ENCODE results near the gene AP3S2. TPM values are rescaled to one million over a fixed set of nuclear protein-coding genes. Genes with fewer than 3 reads are reported as not detected.

AP3S2 gene
- total RNA-seq, 4 donors from 2014 or later: 17.4 to 70.6 (median 35.9) TPM

DNA sequence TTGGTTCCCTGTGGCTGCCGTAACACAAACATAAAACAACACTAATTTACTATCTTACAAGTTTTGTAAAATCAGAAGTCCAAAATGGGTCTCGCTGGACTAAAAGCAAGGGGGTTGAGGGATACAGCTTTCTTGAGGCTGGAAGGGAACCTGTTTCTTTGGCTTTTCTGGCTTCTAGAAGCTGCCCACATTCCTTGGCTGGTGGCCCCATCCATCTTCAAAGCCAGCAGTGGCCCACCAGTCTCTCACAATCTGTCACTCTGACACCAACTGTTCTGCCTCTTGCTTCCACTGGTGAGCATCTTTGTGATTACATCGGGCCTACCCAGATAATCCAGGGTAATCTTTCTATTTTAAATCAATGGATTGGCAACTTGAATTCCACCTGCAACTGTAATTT, 78.0 kb downstream of the AP3S2 start:
- H3K36me3 ChIP-seq: no peaks in the 10 kb centered on the region
- TF ChIP-seq, protein P1, sequence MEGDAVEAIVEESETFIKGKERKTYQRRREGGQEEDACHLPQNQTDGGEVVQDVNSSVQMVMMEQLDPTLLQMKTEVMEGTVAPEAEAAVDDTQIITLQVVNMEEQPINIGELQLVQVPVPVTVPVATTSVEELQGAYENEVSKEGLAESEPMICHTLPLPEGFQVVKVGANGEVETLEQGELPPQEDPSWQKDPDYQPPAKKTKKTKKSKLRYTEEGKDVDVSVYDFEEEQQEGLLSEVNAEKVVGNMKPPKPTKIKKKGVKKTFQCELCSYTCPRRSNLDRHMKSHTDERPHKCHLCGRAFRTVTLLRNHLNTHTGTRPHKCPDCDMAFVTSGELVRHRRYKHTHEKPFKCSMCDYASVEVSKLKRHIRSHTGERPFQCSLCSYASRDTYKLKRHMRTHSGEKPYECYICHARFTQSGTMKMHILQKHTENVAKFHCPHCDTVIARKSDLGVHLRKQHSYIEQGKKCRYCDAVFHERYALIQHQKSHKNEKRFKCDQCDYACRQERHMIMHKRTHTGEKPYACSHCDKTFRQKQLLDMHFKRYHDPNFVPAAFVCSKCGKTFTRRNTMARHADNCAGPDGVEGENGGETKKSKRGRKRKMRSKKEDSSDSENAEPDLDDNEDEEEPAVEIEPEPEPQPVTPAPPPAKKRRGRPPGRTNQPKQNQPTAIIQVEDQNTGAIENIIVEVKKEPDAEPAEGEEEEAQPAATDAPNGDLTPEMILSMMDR (IDR thresholded peaks at IDR 0.05): no peak
- no peak for TF ChIP-seq POLR2A (IDR thresholded peaks at IDR 0.05)
- H3K4me1 ChIP-seq: peaks cover 0 to 9% of the 10 kb centered on the region in 2 donors
- no peak overlapping the region for H3K27ac ChIP-seq
- H3K9me3 ChIP-seq: no peaks in the 10 kb centered on the region
- intact Hi-C loops (cut with DNase I; ENCODE audit: low total_unique reads): no loop called here
- DNase-seq: no peak
- H3K4me3 ChIP-seq: no peak overlapping the region
- H3K27me3 ChIP-seq: peaks cover 10 to 12% of the 10 kb centered on the region in 2 donors

DNA sequence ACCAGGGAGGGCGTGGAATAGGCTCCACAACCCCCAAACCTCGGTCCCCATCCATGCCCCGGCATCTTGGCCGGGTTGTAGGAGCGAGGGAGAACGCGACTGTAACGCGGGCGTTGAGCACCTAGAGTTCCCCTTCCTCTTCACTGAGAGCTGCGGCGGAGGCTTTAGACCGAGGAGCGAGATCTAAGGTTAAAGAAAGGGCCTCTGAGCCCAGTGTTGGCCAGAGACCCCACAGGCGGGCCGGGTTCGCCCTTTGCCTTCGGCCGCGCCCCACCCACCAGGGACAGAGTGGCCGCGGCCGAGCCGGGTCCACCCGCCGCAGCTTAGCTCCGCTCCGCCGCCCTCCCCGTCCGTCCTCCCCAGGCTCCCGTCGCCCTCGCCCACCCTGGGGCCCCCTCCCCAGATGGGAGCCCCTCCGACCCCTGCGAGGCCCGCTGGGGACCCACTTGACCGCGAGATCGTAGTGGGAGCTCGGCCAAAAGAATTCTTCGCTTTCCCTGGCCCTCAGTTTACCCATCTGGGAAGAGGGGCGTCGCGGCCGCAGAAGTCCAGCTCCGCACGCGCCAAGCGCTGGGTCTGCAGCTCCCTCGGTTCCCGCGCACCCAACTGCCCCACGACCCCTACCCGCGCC, 79.6 kb downstream of the AP3S2 start:
- H3K27me3 ChIP-seq: peaks cover 10 to 12% of the 10 kb centered on the region in 2 donors
- H3K36me3 ChIP-seq: no peaks in the 10 kb centered on the region
- H3K27ac ChIP-seq: no peak overlapping the region
- no peak for DNase-seq
- TF ChIP-seq POLR2A (IDR thresholded peaks at IDR 0.05): no peak
- TF ChIP-seq, protein P1 (IDR thresholded peaks at IDR 0.05): no peak
- peaks cover 0 to 9% of the 10 kb centered on the region in 2 donors for H3K4me1 ChIP-seq
- H3K4me3 ChIP-seq: no peak overlapping the region
- intact Hi-C loops (cut with DNase I; ENCODE audit: low total_unique reads): no loop called here
- H3K9me3 ChIP-seq: no peaks in the 10 kb centered on the region

DNA sequence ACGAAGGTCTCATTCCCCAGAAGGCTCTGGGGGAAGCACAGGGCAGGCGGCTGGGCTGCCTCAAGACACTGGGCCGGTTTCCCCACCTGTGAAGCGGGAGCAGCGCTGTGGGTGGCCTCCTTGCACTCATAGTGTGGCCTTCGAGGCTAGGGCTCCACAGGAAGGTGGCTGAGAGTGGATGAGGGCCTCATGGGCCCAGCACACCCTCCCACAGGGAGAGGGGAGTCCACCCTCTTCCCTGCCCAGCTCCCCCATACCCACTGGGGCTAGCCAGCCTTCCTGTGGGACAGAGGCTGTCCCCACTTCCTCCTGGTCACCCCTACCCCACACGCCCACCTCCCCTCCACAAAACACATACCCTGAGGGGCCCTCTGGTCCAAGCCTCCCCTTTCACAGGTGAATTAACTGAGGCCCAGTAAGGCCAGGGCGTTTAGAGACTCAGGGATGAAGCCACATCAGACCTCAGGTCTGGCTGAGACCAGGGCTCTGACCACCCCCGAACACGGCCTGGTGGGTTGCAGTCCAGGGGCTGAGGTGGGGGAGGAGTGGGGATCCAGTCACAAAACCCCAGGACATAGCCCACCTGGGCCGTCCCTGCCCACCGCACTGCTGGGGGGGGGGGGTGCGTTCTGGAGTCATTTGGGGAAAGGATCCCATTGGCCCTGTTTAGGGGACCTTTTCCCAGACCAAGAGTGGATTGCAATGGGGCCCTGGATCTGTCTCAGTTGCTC, 80.2 kb downstream of the AP3S2 start:
- no peaks in the 10 kb centered on the region for H3K36me3 ChIP-seq
- intact Hi-C loops (cut with DNase I; ENCODE audit: low total_unique reads): no loop called here
- no peak overlapping the region for H3K4me3 ChIP-seq
- H3K4me1 ChIP-seq: peaks cover 0 to 9% of the 10 kb centered on the region in 2 donors
- H3K9me3 ChIP-seq: no peaks in the 10 kb centered on the region
- H3K27me3 ChIP-seq: peaks cover 10 to 12% of the 10 kb centered on the region in 2 donors
- H3K27ac ChIP-seq: no peak overlapping the region
- TF ChIP-seq, protein P1 (IDR thresholded peaks at IDR 0.05): no peak
- TF ChIP-seq POLR2A (IDR thresholded peaks at IDR 0.05): no peak
- DNase-seq: no peak

DNA sequence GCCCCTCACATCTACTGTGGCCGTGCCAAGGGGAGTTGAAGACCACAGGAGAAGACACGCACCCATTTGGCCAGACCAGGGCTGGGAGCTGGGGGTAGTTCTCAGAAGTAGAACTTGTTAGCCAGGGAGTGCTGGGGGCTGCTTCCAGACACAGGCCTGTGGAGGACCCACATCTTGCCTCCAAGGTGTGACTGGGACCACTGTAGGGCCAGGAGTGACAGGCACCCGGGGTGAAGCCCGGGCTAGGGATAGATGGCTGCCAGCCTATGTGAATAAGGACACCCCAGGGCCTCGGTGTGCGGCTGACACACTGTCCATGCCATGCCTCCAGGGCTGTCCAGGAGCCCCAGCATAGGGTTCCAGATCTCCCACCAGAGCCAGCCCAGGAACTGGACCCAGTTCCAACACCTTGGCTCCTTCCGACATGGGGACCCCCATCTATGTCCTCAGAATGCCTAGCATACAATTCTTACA, 80.9 kb downstream of the AP3S2 start:
- Histone ChIP-seq H3K4me3 (no peak overlapping the region), H3K27me3 (peaks cover 10 to 12% of the 10 kb centered on the region in 2 donors), H3K27ac (no peak overlapping the region)

More for the DNA sequence above, 80.9 kb downstream of the AP3S2 start:
- H3K9me3 ChIP-seq: no peaks in the 10 kb centered on the region
- TF ChIP-seq, protein P1 (IDR thresholded peaks at IDR 0.05): no peak
- no peak for TF ChIP-seq POLR2A (IDR thresholded peaks at IDR 0.05)
- H3K4me1 ChIP-seq: peaks cover 0 to 9% of the 10 kb centered on the region in 2 donors
- H3K36me3 ChIP-seq: no peaks in the 10 kb centered on the region
- no peak for DNase-seq
- intact Hi-C loops (cut with DNase I; ENCODE audit: low total_unique reads): no loop called here
